Suprapubic skin (tissue), 4 donors: ENCODE measurements around the gene TTLL6. TPM values are rescaled to one million over a fixed set of nuclear protein-coding genes. Genes with fewer than 3 reads are reported as not detected.

Experiments
- DNase-seq, 2 donors: peaks; one replicate each; pipeline ENCODE4 v3.0.0-alpha.2; 2019; ENCODE audit warnings: low spot score in 2 of 2
- H3K27ac ChIP-seq: fragments of 200-600 bp; sonication (generic); one replicate; pipeline ENCODE4 v1.5.1; 2019
- H3K27me3 ChIP-seq: fragments of 200-600 bp; sonication (generic); one replicate; pipeline ENCODE4 v1.5.1; 2019
- H3K36me3 ChIP-seq: fragments of 200-600 bp; sonication (generic); one replicate; pipeline ENCODE4 v1.5.1; 2019
- H3K4me1 ChIP-seq: fragments of 200-600 bp; sonication (generic); one replicate; pipeline ENCODE4 v1.5.1; 2019
- H3K4me3 ChIP-seq: fragments of 200-600 bp; sonication (generic); one replicate; pipeline ENCODE4 v1.5.1; 2019; ENCODE audit warnings: mild to moderate bottlenecking
- H3K9me3 ChIP-seq: fragments of 200-600 bp; sonication (generic); one replicate; pipeline ENCODE4 v1.5.1; 2019
- EP300 ChIP-seq: sonication (generic); formaldehyde crosslinking; IDR thresholded peaks from one replicate; pipeline ENCODE4 v1.6.1; 2017; ENCODE audit warnings: antibody characterized with exemption
- POLR2A ChIP-seq, 2 donors: fragments of 450-650 bp; IDR thresholded peaks; one replicate each; pipeline ENCODE4 v1.6.1; 2017; ENCODE audit warnings: antibody characterized with exemption in 2 of 2, mild to moderate bottlenecking in 2 of 2, moderate library complexity in 2 of 2
- POLR2AphosphoS5 ChIP-seq, 3 donors: sonication (generic); formaldehyde crosslinking; IDR thresholded peaks; one replicate each; pipeline ENCODE4 v1.6.1; 2017; ENCODE audit warnings: antibody characterized with exemption in 3 of 3
- WGBS: methylation state at CpG from one replicate; pipeline ENCODE4 v1.1.5; 2018; 5-methylcytosine and 5-hydroxymethylcytosine counted together
- total RNA-seq, 4 donors: library from RNA; depleted of rRNA; stranded (reverse); fragments of >200 nt; gene quantifications; one replicate each; pipeline ENCODE4 v1.1.0, GENCODE V29; 2016
- TF ChIP-seq, protein P1 (sequence below), 2 donors: fragments of 200-600 bp in 1 of 2; fragments of 450-650 bp in 1 of 2; sonication (generic) in 1 of 2; IDR thresholded peaks; one replicate each; pipeline ENCODE4 v1.5.1; 2016 to 2019; ENCODE audit warnings: antibody characterized with exemption in 2 of 2, mild to moderate bottlenecking in 1 of 2, moderate library complexity in 1 of 2

The TTLL6 gene
- total RNA-seq, 4 donors from 2014 or later: not detected

DNA sequence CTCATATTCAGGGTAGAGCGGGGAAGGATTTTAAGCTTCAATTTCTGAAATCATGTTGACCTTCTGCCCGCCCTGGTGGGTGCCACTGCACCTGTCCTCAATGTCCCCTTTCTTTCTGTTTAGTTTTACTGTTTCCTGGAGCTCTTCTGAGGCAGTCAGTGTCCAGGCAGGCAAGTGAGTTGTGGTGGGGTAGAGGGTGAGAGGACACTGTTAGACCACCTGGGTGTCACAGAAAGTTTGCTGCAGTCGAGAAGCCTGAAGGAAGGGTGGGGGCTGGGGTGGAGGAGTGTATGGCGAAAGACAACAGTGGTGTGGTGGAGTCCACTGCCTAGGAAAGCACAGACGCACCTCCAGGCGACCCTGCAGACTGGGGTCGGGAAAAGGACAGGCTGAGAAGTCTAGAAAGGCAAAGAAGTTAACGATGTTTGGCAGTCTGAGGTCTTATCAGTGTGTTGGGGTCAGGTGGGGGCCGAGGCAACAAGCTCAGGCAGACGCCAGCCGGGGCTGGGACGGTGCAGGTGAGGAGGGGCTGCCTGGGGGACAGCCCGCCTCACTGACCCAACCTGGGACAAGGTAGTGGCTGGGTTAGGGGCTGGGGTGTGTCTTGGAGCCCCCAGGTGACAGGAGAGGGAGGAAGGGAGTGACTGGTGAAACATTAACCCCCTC is 65.2 kb downstream of the TTLL6 start:
- H3K4me3 ChIP-seq: no peak overlapping the region
- H3K9me3 ChIP-seq: no peaks in the 10 kb centered on the region
- H3K4me1 ChIP-seq: peaks cover 25% of the 10 kb centered on the region
- TF ChIP-seq EP300 (no peak), POLR2A (IDR thresholded peaks at IDR 0.05) (no peak), POLR2AphosphoS5 (IDR thresholded peaks at IDR 0.05) (no peak)
- TF ChIP-seq, protein P1, sequence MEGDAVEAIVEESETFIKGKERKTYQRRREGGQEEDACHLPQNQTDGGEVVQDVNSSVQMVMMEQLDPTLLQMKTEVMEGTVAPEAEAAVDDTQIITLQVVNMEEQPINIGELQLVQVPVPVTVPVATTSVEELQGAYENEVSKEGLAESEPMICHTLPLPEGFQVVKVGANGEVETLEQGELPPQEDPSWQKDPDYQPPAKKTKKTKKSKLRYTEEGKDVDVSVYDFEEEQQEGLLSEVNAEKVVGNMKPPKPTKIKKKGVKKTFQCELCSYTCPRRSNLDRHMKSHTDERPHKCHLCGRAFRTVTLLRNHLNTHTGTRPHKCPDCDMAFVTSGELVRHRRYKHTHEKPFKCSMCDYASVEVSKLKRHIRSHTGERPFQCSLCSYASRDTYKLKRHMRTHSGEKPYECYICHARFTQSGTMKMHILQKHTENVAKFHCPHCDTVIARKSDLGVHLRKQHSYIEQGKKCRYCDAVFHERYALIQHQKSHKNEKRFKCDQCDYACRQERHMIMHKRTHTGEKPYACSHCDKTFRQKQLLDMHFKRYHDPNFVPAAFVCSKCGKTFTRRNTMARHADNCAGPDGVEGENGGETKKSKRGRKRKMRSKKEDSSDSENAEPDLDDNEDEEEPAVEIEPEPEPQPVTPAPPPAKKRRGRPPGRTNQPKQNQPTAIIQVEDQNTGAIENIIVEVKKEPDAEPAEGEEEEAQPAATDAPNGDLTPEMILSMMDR (IDR thresholded peaks at IDR 0.05): no peak
- 12% methylated on average over 13 of the region's 13 CpGs for WGBS
- H3K27me3 ChIP-seq: peaks cover 100% of the 10 kb centered on the region
- no peak for DNase-seq
- no peaks in the 10 kb centered on the region for H3K36me3 ChIP-seq
- H3K27ac ChIP-seq: no peak overlapping the region

DNA sequence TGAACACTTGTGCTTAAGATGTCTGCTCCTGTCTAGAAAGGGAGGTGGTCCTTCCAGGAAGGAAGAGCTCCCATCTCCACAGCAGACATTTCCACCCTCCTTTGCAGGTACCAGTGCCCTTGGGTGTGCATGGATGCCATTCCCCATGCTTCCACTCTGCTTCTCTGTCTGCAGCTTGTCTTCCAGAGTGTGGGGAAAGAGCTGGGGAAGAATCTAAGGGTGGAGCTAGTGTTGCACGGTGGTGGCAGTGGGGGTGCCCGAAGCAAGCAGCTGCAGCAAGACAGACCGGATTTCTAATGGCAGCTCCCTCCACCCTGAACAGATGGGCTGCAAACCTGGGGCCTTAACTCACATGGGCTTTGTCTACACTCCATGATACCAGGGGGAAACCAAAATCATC is 65.9 kb downstream of the TTLL6 start:
- H3K27me3 ChIP-seq: peaks cover 100% of the 10 kb centered on the region
- H3K4me3 ChIP-seq: no peak overlapping the region
- no peaks in the 10 kb centered on the region for H3K9me3 ChIP-seq
- no peak for DNase-seq
- H3K27ac ChIP-seq: no peak overlapping the region
- no peak for TF ChIP-seq POLR2A (IDR thresholded peaks at IDR 0.05)
- TF ChIP-seq, protein P1 (IDR thresholded peaks at IDR 0.05): no peak
- no peak for TF ChIP-seq EP300
- TF ChIP-seq POLR2AphosphoS5 (IDR thresholded peaks at IDR 0.05): no peak
- H3K4me1 ChIP-seq: peaks cover 26% of the 10 kb centered on the region
- H3K36me3 ChIP-seq: no peaks in the 10 kb centered on the region
- 0% methylated on average over 3 of the region's 3 CpGs for WGBS

GRCh38 chr17:48749621-48750553 is 67.1 kb downstream of the TTLL6 start:
- 17% methylated on average over 24 of the region's 32 CpGs for WGBS
- H3K4me1 ChIP-seq: peaks cover 23% of the 10 kb centered on the region
- H3K36me3 ChIP-seq: no peaks in the 10 kb centered on the region
- no peak for DNase-seq
- H3K27ac ChIP-seq: no peak overlapping the region
- H3K27me3 ChIP-seq: peaks cover 100% of the 10 kb centered on the region
- H3K9me3 ChIP-seq: no peaks in the 10 kb centered on the region
- TF ChIP-seq POLR2AphosphoS5 (IDR thresholded peaks at IDR 0.05) (no peak), POLR2A (IDR thresholded peaks at IDR 0.05) (no peak), EP300 (no peak)
- TF ChIP-seq, protein P1 (IDR thresholded peaks at IDR 0.05): no peak
- H3K4me3 ChIP-seq: no peak overlapping the region

DNA sequence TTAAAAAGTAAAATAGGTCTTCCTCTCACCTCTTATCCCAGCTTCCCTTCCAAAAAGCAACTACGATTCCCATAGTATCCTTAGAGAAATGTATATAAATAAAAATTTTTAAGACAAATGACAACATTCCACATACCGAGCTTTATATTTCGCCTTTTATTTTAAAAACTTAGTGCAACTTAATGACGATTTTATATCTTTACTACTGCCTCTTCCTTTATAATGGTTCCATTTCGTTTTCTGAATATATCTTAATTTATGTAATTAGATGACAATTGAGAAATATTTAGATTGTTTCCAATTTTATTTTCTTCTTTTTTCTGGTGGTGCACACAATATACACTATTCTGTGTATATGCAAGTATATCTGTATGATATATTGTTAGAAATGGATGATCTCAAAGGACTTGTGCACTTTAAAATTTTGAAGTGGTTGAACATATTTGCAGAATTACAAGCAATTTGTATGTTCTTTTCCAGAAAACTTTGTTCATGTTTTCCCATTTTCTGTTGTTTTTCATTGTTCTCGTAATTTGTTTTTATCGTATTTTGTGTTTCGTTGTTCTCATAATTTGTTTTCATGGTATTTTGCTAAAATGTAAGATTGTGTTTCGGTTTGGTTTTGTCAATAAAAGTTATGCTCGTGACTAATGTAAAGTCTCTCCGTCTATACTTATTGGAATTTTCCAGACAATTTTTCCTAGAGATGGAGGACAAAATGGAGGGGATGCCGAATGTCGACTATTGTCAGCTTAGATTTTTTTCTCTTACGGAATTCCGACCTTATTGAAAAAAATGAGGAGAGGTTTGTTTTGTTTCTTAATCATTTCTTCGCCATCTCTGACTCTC is 68.1 kb downstream of the TTLL6 start:
- Histone ChIP-seq H3K4me3 (no peak overlapping the region), H3K27me3 (peaks cover 100% of the 10 kb centered on the region), H3K27ac (no peak overlapping the region), H3K36me3 (no peaks in the 10 kb centered on the region), H3K9me3 (no peaks in the 10 kb centered on the region), H3K4me1 (peaks cover 14% of the 10 kb centered on the region)
- WGBS: 37% methylated on average over 16 of the region's 16 CpGs
- DNase-seq: no peak
- TF ChIP-seq POLR2AphosphoS5 (IDR thresholded peaks at IDR 0.05) (no peak), EP300 (no peak), POLR2A (IDR thresholded peaks at IDR 0.05) (no peak)
- TF ChIP-seq, protein P1 (IDR thresholded peaks at IDR 0.05): no peak
